Measurements from ENCODE around the gene ALKBH6. TPM values are rescaled to one million over a fixed set of nuclear protein-coding genes. Genes with fewer than 3 reads are reported as not detected.
"Not testable (repeated sequence)": the region's sequence is repeated elsewhere in the genome, so short reads cannot be mapped to it uniquely, and the experiment has no call there.

The ALKBH6 gene
- total RNA-seq, 8 experiments from 2014 or later = 12.0 to 42.9 (median 19.7) TPM

DNA sequence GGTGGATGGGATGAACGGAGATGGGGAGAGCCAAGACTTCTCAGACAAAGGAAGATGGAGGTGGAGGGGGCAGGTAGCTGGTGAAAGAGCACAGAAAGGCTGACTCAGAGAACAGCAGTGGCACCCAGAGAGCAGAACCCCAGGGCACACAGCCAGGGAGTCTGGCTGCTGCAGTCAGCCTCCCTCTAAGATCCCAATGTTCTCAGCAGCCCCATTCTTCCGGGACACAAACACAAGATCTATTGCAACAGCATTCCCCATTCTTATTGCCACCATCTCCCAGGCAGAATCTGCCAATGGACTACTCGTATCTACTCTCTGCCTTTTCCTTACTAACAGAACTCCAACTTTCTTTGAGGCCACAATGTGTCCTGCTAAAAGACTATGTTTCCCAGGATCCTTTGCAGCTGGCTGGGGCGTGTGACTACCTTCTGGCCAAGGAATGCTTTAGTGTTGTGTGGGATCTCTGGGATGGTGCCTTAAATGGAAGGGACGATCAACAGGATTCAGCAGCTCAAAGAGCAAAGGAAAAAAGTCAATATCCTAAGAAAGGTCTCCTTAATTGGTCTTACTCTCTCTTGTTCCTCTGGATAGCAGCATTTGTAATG, 32.5 kb upstream of the ALKBH6 start:
- no peaks in the 10 kb centered on the region for H3K4me1 ChIP-seq (replicated peaks in 1 of 2)
- ATAC-seq (replicated peaks in 6 of 8) = no peak
- no peak overlapping the region for H3K27ac ChIP-seq
- in situ Hi-C loops (cut with MboI; ENCODE audit: low pct_unique_long_range_greater_than_20kb in 2 of 9, low sequenced_read_pairs in 9 of 9, unreplicated experiment in 9 of 9) = no loop called here
- H3K4me3 ChIP-seq = no peak overlapping the region
- WGBS, 10 experiments = 66 to 100% (median 82%) methylated on average over 1 to 4 of the region's 5 CpGs; no CpG with 5 or more reads in 2 of the 10 experiments

- no peak for ATAC-seq (replicated peaks in 6 of 8)
- Histone ChIP-seq H3K27ac (no peak overlapping the region), H3K4me1 (replicated peaks in 1 of 2) (no peaks in the 10 kb centered on the region), H3K4me3 (no peak overlapping the region)
- 100% methylated on average over 1 to 2 of the region's 2 CpGs; no CpG with 5 or more reads in 7 of the 10 experiments for WGBS, 10 experiments
- in situ Hi-C loops (cut with MboI; ENCODE audit: low pct_unique_long_range_greater_than_20kb in 2 of 9, low sequenced_read_pairs in 9 of 9, unreplicated experiment in 9 of 9) = no loop called here
These were observed 29.9 kb upstream of the ALKBH6 start for GRCh38 chr19:36043952-36044351.

DNA sequence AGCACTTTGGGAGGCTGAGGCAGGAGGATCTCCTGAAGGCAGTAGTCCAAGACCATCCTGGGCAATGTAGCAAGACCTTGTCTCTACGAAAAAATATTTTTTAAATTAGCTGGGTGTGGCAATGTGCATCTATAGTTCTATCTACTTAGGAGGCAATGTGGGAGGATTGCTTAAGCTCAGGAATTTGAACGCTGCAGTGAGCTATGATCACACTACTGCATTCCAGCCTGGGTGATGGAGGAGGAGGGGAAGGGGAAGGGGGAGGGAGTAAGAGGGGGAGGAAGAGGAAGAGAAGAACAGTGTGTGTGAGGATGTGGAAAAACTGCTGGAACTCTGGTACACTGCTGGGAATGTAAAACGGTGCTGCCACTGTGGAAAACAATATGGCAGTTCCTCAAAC, 27.8 kb upstream of the ALKBH6 start:
- Histone ChIP-seq H3K4me3 (no peak overlapping the region), H3K4me1 (replicated peaks in 1 of 2) (no peaks in the 10 kb centered on the region), H3K27ac (no peak overlapping the region)
- ATAC-seq (replicated peaks in 6 of 8) = peak in 4 of 8 experiments; percentile 25 to 92 (median 80)
- in situ Hi-C loops (cut with MboI; ENCODE audit: low pct_unique_long_range_greater_than_20kb in 2 of 9, low sequenced_read_pairs in 9 of 9, unreplicated experiment in 9 of 9) = no loop called here
- WGBS, 10 experiments = 0 to 80% (median 20%) methylated on average over 1 to 2 of the region's 3 CpGs; no CpG with 5 or more reads in 5 of the 10 experiments

- WGBS, 10 experiments = 69 to 100% (median 94%) methylated on average over 1 to 6 of the region's 6 CpGs
- H3K4me1 ChIP-seq (replicated peaks in 1 of 2) = not testable (repeated sequence)
These were observed 27.1 kb upstream of the ALKBH6 start for GRCh38 chr19:36041092-36041491.

GRCh38 chr19:36040495-36040894, 26.5 kb upstream of the ALKBH6 start:
- Histone ChIP-seq H3K4me1 (replicated peaks in 1 of 2) (no peaks in the 10 kb centered on the region), H3K4me3 (no peak overlapping the region), H3K27ac (no peak overlapping the region)
- ATAC-seq (replicated peaks in 6 of 8) = no peak
- WGBS, 10 experiments = 86 to 96% methylated on average over 2 to 3 of the region's 6 CpGs; no CpG with 5 or more reads in 8 of the 10 experiments
- in situ Hi-C loops (cut with MboI; ENCODE audit: low pct_unique_long_range_greater_than_20kb in 2 of 9, low sequenced_read_pairs in 9 of 9, unreplicated experiment in 9 of 9) = no loop called here

More at GRCh38 chr19:36041092-36041491, 27.1 kb upstream of the ALKBH6 start:
- H3K27ac ChIP-seq; ATAC-seq (replicated peaks in 6 of 8); H3K4me3 ChIP-seq; in situ Hi-C loops (cut with MboI; ENCODE audit: low pct_unique_long_range_greater_than_20kb in 2 of 9, low sequenced_read_pairs in 9 of 9, unreplicated experiment in 9 of 9): not testable (repeated sequence)

DNA sequence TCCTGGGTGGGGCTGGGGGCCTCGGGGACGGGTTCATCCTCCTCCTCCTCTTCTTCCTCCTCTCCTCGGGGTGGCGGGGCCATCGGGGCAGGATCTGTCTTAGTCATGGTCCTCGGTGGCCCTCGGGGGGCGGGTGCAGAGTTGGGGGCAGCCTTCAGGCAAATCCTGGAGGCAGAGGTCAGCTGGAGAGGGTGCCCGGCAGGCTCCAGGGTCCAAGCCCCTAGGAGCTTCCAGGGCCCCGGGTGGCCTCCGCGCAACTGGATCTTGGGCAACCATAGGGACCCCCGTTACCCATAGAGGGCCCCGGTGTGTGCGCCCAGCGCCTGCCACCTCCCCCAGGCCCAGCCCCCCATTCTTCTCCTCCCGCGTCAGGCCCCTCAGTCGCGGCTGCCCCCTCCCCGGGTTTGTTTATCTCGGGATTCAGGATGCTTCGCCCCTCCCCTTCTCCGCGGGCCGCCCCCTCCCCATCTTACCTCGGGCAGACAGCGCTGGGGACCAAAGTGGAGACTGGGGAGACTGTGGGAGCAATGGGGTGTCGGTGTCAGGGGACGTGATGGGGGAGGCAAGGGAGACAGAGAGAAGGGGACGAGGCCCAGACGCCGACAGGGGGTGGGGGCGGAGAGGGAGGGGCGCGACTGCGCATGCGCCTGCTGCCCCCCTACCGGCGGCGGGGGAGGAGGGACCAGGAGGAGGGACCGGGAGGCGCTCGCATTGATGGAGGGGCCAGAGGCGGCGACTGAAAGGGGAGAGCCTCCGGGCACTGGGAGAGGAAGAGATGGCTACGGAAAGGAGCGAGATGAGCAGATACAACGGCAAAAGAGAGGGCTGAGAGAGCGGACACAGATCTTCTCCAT, 18.5 kb upstream of the ALKBH6 start, which contains the start of gene CLIP3:
Gene CLIP3 (minus strand): TSS at position 623 of the 854 bp plus-strand sequence. CDS start 516 bp downstream, at position 107.
- Histone ChIP-seq H3K4me1 (replicated peaks in 1 of 2) (peaks cover 10% of the 10 kb centered on the region in 2 donors), H3K27ac (peak within 1 kb of the TSS; percentile 78 to 80), H3K4me3 (peak within 1 kb of the TSS; percentile 50 to 97 (median 94))
- no CpG with 5 or more reads among the region's 51 CpGs for WGBS, 10 experiments
- in situ Hi-C loops (cut with MboI; ENCODE audit: low pct_unique_long_range_greater_than_20kb in 2 of 9, low sequenced_read_pairs in 9 of 9, unreplicated experiment in 9 of 9) = no loop called here
- peak; percentile 69 to 91 (median 85) for ATAC-seq (replicated peaks in 6 of 8)

DNA sequence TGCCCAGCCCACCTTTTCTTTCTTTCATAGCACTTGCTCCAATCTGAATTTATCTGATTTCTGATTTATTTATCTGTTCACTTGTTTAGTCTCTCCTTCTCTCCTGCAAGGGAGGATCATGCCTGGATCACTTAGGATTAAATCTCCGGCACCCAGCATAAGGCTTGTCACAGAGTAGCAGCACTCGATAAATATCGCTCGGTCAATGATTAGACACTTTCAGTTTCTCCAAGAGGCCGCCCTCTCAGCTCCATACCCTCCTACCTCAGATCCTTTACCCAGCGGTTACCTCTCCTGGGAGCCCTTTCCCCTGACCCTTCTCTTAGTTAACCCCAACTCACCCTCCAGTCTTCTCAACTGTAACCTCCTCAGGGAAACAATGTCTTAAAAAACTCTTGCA, 17.3 kb upstream of the ALKBH6 start:
- Histone ChIP-seq H3K4me3 (peak overlapping the region in 1 of 5 donors; percentile 50), H3K4me1 (replicated peaks in 1 of 2) (peaks cover 10% of the 10 kb centered on the region in 2 donors), H3K27ac (no peak overlapping the region)
- WGBS, 10 experiments = 61 to 100% (median 96%) methylated on average over 1 to 6 of the region's 6 CpGs; no CpG with 5 or more reads in 1 of the 10 experiments
- in situ Hi-C loops (cut with MboI; ENCODE audit: low pct_unique_long_range_greater_than_20kb in 2 of 9, low sequenced_read_pairs in 9 of 9, unreplicated experiment in 9 of 9) = no loop called here
- ATAC-seq (replicated peaks in 6 of 8) = no peak

GRCh38 chr19:36030264-36031148, 16.5 kb upstream of the ALKBH6 start:
- peaks cover 10% of the 10 kb centered on the region in 2 donors for H3K4me1 ChIP-seq (replicated peaks in 1 of 2)
- 85 to 100% (median 97%) methylated on average over 2 to 8 of the region's 8 CpGs for WGBS, 10 experiments
- ATAC-seq (replicated peaks in 6 of 8) = peak in 1 of 8 experiments; percentile 40
- H3K4me3 ChIP-seq = no peak overlapping the region
- in situ Hi-C loops (cut with MboI; ENCODE audit: low pct_unique_long_range_greater_than_20kb in 2 of 9, low sequenced_read_pairs in 9 of 9, unreplicated experiment in 9 of 9) = no loop called here
- no peak overlapping the region for H3K27ac ChIP-seq

DNA sequence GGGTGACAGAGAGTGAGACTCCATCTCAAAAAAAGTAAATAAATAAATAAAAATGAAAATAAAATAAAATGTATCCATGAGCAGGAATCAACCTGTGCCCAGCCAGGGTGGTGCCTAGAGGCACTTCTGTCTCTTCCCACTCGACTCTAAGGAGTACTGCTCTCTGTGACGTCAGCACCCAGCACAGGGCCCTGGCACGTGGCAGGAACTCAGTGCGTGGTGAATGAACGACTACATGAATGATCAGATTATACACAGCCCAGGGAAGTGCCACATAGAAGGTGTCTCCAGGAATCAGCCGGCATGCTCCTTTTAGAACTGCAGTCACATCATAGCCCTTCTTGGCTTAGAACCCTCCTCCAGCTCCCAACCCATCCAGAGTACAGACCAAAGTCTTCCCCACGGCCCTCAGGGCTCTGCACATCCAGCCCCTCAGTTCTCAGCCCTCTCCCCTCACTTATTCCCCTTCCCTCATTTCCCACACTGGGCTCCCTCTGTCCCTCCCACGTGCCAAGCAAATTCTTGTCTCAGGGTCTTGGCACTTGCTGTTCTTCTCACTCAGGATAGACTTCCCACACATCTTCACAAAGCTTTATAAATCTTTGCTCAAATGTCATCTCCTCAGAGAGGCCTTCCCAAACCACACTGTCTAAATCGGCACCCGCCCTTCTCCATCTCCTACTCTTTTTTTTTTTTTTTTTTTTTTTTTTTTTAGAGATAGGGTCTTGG, 14.5 kb upstream of the ALKBH6 start:
- no peak for ATAC-seq (replicated peaks in 6 of 8)
- Histone ChIP-seq H3K4me1 (replicated peaks in 1 of 2) (peaks cover 10% of the 10 kb centered on the region in 2 donors), H3K27ac (no peak overlapping the region), H3K4me3 (no peak overlapping the region)
- in situ Hi-C loops (cut with MboI; ENCODE audit: low pct_unique_long_range_greater_than_20kb in 2 of 9, low sequenced_read_pairs in 9 of 9, unreplicated experiment in 9 of 9) = no loop called here
- WGBS, 10 experiments = 62 to 100% (median 77%) methylated on average over 2 to 5 of the region's 10 CpGs; no CpG with 5 or more reads in 2 of the 10 experiments

GRCh38 chr19:36027696-36028095, 13.7 kb upstream of the ALKBH6 start:
- Histone ChIP-seq H3K4me1 (replicated peaks in 1 of 2) (peaks cover 5% of the 10 kb centered on the region in 2 donors), H3K4me3 (no peak overlapping the region), H3K27ac (no peak overlapping the region)
- WGBS, 10 experiments = 80 to 100% (median 92%) methylated on average over 1 to 5 of the region's 6 CpGs; no CpG with 5 or more reads in 4 of the 10 experiments
- ATAC-seq (replicated peaks in 6 of 8) = no peak
- in situ Hi-C loops (cut with MboI; ENCODE audit: low pct_unique_long_range_greater_than_20kb in 2 of 9, low sequenced_read_pairs in 9 of 9, unreplicated experiment in 9 of 9) = no loop called here

DNA sequence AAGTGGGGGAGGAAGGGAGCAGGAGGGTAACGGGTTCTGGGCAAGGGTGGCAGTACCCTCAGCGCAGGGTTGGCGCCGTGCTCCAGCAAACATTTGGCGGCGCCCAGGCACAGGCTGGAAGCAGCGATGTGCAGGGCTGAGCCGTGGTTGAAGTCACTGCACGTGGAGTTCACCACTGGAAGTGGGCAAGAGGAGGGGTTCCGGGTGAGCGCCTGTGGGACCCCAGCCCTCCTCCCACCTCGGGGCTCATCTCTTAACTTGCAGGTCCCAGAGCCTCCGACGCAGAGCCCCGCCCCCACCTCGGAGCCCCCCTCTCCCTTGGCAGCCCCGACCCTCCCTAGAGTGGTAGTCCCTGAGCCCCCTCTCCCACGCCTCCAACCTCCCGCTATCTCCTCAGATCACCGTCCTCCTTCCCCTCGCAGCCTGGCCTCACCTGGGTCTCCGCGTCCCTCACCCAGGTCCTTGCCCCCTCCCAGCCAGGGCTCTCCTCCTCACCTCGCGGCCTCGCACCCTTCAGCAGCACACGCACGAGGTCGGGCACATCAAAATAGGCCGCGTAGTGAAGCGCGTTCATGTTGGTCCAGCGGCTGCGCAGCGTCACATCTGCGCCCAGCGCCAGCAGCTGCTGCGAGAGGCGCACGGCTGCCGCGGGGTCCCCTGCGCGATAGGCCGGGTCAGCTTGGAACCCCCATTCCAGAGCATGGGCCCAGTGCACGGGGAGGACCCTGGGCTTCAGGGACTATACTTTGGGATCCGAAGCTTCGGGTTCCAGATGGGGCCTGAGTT, 12.3 kb upstream of the ALKBH6 start:
- 93 to 100% (median 100%) methylated on average over 1 to 22 of the region's 49 CpGs; no CpG with 5 or more reads in 4 of the 10 experiments for WGBS, 10 experiments
- in situ Hi-C loops (cut with MboI; ENCODE audit: low pct_unique_long_range_greater_than_20kb in 2 of 9, low sequenced_read_pairs in 9 of 9, unreplicated experiment in 9 of 9) = no loop called here
- no peak overlapping the region for H3K27ac ChIP-seq
- peak in 3 of 8 experiments; percentile 12 to 25 (median 25) for ATAC-seq (replicated peaks in 6 of 8)
- H3K4me1 ChIP-seq (replicated peaks in 1 of 2) = peaks cover under 1 to 3% of the 10 kb centered on the region in 2 donors
- H3K4me3 ChIP-seq = no peak overlapping the region
